Kidney tubule cell (primary cell): Measurements from ENCODE around the gene OR7C2.
"Not testable (repeated sequence)": the region's sequence is repeated elsewhere in the genome, so short reads cannot be mapped to it uniquely, and the experiment has no call there.

Source experiments
- DNase-seq: peaks from one replicate; pipeline ENCODE4 v3.0.0-alpha.2; 2018; ENCODE audit warnings: low spot score

OR7C2 gene

DNA sequence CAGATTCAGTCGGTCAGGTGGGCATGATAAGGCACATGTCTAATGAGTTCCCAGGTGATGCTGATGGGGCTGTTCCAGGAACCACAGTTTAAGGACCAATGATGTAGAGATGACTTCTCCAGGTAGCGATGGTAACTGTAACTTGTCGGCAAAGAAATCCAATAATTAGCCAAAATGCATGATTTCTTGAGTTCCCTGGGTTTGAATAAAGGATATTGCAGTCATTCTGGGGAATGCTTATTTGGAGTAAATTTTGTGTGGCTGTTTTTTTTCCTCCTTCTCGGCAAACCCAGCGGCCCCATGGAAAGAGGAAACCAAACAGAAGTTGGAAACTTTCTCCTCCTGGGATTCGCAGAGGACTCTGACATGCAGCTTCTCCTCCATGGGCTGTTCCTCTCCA, at the start of gene OR7C2:
Gene OR7C2, plus strand, starts transcription at position 301 of the 400 bp plus-strand sequence. Its CDS starts 0 bp downstream, at position 301.
- no peak for DNase-seq

DNA sequence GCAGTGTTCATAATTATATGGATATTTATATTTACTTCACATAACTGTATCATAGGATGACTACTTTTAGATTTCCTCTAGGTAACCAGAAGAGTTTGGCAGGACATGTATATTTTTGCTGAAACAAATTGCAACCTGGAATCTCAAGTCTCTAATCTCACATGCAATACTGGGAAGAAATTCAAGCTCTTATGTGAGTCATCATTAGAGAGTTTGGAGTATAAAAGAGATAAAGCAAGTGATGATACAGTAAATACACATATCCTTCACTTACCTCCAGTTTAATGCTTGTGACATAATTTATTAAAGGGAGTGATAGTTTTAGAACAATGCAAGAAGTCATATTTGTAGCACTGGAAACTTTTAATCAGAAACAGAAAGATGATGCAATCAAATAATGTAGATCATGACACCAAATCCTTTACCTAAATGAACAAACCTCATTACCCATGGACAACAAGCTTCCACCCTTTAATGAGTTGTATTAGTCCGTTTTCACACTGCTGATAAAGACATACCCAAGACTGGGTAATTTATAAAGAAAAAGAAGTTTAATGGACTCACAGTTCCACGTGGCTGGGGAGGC, 39.5 kb upstream of the OR7C2 start:
- no peak for DNase-seq

DNA sequence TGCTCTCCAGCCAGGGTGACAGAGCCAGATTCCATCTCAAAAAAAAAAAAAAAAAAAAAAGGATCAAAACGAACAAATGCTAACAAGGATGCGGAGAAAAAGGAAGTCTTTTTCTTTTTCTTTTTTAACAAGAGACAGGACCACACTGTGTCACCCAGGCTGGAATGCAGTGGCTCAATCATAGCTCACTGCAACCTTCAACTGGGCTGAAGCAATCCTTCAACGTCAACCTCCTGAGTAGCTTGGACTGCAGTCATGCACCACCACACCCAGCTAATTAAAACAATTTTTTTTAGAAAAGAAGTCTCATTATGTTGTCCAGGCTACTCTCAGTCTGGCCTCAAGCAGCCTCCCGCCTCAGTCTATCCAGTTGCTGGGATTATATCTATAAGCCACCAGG, 34.6 kb upstream of the OR7C2 start:
- no peak for DNase-seq

DNA sequence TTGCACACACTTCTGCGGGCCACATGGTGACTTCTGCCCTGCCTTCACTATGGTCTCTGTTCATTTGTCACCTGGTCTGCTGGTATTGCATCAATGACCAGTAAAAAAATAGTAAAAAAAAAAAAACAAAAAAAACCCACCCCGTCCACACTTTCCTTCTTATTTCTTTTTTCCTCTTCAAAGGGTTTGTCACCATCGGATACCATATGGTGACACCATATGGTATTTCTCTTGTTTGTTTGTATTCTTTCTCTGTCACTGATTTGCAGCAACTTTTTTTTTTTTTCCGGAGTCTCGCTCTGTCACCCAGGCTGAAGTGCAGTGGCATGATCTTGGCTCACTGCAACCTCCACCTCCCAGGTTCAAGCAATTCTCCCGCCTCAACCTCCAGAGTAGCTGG, 26.2 kb upstream of the OR7C2 start:
- DNase-seq: no peak

DNA sequence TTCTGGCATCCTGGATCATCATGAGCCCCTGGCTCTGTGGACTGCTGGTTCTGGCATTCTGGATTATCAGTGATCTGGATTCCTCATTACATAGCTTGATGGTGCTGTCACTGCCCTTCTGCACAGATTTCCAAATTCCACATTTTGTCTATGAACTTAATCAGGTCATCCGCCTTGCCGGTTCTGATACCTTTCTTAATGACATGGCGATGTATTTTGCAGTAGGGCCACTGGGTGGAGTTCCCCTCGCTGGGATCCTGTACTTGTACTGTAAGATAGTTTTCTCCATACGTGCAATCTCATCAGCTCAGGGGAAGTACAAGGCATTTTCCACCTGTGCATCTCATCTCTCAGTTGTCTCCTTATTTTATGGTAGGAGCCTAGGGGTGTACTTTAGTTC, 24.4 kb upstream of the OR7C2 start:
- no peak for DNase-seq

DNA sequence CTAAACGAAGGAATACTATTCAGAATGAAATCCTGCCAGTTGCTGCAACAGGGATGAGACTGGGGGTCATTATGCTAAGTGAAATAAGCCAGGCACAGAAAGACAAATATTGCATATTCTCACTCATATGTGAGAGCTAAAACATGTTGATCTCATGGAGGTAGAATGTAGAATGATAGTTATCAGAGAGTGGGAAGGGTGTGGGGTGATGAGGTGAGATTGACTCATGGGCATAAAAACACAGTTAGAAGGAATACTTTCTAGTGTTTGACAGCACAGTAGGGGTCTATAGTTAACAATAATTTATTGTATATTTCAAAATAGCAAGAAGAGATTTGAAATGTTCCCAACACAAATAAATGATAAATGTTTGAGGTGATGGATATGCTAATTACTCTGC, 7.8 kb upstream of the OR7C2 start:
- no peak for DNase-seq

DNA sequence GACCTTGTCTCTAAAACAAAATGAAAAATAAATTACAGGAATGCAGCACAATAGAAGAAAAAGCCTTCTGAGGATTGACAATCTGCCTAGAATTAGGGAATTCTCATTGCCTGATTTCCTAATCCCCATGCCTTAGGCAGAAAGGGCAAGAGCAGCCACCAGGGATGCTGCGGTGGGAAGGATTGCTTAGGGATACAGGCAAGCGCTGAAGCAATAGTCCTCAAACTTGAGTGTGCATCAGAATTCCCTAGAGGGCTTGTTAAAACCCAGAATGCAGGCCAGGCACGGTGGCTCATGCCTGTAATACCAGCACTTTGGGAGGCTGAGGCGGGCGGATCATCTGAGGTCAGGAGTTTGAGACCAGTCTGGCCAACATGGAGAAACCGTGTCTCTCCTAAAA, 1.0 kb upstream of the OR7C2 start:
- no peak for DNase-seq

DNA sequence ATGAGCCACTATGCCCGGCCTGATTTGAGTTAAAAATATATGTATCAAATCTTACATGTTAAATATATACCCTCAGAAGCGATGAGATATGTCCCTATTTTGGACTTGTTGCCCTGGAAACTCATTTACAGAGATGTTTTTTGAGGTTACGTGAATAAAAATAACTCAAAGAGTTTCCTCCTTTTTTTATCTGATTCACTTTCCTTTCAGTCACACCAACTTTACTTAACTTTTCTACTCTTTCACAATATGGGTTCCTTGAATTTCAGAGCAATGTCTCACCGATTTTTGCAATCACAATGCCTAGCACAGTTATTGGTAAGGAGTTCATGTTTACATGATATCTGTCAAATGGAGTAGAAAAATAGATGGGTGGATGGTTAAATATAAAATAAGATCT, 2.3 kb downstream of the OR7C2 start:
- DNase-seq: no peak

DNA sequence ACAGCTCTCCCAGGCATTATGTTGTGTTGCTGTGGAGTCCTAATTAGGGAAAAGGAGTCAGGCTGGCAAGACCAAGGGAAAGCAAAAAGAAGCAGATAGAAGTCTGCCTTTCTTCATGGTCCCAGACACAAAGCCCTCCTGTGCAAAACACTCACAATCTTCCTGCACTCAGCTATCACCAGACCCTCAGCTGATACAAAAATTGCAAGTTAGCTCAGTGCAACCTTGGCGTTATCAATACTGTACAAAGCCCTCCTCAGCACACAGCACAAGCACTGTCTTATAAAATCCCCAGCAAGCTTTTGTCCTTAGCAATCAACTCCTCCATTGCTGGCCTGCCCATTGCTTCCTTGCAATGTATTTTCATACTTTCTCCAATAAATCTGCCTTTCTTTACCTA, 3.2 kb downstream of the OR7C2 start:
- no peak for DNase-seq

DNA sequence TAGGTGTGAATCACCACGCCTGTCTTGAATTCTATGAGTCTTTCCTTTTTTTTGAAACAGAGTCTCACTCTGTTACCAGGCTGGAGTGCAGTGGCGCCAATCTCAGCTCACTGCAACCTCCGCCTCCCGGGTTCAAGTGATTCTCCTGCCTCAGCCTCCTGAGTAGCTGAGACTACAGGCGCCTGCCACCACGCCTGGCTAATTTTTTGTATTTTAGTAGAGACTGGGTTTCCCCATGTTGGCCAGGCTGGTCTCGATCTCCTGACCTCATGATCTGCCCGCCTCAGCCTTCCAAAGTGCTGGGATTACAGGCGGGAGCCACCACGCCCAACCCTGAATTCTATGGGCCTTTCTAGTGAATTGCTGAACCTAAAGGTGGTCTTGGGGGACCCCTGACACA, 8.1 kb downstream of the OR7C2 start:
- not testable (repeated sequence) for DNase-seq

DNA sequence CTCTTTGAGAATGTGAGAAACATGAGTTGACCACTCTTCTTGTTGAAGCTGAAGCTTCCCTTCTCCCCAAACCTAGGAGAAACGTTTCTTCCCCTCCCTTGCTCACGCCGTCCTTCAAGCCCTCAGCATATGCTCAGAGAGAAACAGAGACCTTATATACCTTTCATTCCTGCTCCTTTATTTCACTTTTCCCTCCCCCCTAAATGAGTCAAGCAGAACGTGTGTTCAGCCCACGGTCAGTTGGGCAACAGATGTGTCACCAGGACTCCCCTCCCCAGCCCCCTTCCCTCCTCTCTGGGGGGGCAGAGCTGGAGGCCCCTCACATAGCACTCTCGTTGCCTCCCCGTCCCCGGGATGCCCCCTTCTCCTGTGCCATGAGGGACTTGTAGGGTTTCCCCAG, 8.6 kb downstream of the OR7C2 start:
- no peak for DNase-seq

DNA sequence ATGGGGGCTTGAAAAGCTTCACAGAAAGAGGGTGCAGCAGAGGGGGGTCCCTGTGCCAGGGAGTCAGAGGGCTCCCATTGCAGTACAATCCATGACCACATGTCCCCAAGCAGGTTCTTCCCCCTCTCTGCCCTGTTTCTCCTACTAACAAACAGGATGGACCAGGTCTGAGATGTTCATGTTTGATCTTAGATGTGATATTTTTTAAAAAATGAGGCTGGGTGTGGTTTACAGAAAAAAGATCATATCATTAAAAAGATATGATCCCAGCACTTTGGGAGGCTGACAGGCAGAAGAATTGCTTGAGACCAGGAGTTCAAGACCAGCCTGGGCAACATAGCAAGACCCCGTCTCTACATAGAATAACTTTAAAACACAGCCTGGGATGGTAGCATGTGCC, 9.1 kb downstream of the OR7C2 start:
- DNase-seq: no peak

DNA sequence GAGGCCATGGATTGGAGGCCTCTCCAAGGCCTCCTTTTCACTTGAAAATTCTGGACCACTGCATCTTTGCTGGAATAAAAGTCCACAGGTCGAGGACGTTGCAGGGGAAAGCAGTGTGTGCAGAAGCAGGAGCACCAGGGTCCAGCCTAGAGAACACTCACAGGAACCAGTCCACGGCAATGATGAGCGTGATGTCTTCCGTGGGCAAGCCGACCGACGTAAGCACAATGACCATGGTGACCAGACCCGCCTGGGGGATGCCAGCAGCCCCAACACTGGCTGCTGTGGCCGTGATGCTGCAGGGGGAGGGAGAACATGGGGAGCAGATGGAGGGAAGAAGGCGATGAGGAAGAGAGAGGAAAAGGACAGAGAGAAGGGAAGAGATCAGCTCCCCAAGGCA, 11.5 kb downstream of the OR7C2 start:
- DNase-seq: no peak

DNA sequence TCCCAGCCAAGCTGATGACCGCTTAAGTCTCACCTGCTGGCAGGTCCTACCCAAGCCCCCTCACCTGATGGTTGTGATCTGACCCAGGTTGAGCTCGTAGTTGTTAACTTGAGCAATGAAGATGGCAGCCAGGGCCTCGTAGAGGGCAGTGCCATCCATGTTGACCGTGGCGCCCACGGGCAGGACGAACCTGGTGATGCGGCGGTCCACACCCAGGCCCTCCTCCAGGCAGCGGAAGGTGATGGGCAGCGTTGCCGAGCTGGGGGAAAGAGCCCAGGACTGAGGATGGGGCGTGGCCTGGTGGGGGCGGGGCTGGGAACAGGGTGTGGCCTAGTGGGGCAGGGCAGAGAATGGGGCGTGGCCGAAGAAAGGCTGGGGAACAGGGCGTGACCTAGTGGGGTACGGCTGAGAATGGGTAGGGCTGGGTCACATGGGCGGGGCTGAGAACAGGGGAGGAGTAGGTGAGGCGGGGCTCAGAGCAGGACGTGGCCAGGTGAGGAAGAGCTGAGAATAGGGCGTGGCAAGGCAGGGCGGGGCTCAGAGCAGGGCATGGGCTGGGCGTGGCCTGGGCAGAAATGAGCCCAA, 12.9 kb downstream of the OR7C2 start:
- no peak for DNase-seq

DNA sequence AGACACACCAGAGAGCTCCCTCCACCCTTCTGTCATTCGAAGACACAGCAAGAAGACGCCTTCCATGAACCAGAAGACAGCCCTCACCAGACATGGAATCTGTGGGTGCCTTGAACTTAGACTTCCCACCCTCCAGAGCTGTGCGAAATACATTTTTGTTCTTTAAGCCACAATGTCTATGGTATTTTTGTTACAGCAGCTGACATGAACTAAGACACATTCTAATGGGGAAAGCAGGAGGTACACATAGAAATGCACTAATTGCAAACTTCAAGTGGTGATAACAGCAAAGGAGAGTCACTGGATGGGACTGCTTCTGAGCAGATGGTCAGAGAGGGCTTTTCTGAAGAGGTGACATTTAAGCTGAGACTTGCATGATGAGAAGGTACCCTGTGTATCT, 16.2 kb downstream of the OR7C2 start:
- DNase-seq: no peak

DNA sequence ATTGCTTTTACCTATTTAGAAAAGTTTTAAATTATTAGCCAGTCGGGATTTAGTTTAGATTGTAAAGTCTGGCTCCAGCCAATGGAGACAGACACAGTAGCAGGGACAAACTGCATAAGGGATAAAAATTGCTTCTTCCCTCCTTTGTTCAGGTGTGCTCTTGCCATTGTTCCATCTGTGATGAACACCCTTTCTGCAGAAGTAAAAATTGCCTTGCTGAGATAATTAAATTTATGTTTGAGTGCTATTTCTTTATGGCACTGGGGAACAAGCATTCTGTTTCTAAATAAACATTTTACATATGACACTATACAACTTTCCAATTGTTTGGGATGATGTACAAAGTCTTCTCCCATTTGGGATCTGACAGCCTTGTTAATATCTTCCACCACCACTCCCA, 18.0 kb downstream of the OR7C2 start:
- no peak for DNase-seq

DNA sequence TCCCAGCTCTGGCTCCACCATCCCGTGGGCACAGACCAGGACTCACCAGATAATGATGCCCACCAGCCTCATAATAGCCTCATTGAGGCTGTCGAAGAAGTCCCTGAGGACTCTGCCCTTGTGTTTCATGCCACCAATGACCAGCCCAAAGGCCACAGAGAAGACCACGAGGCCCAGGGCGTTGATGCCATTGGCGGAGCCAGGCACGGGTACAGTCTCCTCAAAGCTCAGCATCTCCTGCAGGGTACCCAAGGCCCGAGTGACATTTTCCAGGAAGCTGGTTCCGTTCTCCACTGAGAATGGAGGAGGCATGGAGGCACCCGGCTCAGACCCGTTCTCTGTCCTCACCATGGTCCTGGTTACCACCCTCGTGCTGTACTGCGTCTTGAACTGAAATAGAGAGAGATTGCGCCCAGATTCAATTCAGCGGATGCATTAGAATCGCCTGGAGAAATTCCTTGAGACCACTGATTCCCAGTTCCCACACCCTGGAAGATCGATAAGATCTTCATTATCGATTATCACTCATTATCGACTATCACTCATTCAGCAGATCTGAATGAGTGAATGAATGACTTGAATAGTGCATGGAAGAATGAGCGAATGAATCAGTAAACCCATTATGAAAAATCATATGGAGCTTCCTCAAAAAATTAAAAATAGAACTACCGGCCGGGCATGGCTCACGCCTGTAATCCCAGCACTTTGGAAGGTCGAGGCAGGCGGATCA, 20.8 kb downstream of the OR7C2 start:
- no peak for DNase-seq

DNA sequence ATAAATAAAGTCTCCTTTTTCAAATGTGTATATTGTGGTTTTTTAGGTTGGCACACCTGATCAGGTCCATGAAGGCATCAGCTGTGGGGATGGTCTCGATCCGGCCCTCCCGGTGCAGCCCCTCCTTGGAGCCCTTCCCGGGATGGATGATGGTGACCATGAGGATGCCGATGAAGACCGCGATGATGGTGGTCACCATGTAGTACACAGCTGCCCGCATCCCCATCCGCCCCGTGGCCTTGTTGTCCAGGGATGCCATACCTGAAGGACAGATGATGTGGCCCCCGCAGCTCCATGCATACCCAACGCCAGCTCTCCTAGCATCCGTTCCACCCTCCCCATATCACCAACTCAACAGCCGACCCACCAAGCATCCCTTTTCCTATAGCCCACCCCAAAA, 27.0 kb downstream of the OR7C2 start:
- DNase-seq: no peak

DNA sequence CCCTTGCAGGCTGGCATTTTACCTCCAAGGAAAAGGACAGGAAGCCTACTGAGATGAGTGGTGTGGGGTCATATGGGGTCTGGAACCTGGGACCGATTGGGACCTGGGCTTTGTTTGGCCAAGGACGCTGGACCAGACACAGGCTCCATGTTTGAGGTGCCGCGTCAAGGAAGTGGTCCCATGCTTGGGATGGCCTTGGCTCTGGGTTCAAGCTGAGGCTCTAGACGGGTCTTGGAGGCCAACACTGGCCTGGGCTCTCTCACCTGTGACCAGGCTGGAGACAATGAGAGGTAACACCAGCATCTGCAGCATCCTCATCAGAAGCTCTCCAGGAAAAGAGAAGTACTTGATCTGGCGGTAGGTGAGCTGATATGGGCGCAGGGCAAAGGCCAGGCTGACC, 30.2 kb downstream of the OR7C2 start:
- no peak for DNase-seq

DNA sequence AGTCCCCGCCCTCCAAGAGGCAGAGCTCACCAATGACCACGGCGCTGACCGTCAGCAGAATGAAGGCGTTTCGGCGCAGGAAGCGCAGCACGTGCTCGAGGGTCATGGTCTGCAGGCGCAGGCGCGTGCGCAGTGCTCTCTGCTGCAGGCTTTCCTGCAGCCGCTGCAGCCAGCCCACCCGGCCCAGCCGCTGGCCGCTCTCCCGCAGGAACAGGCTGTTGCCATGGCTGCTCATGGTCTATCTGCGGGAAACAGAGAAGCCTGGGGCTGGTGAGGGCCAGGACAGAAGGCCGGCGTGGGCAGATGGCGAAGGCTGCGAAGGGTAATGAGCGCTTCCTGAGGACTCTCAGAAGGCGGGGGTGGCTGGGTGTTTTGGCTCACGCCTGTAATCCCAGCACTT, 31.4 kb downstream of the OR7C2 start:
- DNase-seq: no peak

DNA sequence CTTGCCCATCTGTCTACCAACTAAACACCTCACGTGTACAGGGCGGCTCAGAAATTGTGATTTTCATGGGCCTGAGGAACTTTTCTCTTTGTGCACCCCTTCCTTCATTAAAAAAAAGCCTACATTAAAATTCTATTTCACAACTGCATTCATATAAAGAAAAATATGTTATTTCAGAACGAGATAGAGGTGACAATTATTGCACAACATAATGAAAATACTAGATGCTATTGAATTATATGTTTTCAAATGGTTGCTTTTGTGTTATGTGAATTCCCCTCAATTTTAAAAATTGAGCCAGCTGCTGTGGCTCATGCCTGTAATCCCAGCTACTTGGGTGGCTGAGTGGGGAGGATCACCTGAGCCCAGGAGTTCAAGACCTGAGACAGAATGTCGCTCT, 33.2 kb downstream of the OR7C2 start:
- no peak for DNase-seq

DNA sequence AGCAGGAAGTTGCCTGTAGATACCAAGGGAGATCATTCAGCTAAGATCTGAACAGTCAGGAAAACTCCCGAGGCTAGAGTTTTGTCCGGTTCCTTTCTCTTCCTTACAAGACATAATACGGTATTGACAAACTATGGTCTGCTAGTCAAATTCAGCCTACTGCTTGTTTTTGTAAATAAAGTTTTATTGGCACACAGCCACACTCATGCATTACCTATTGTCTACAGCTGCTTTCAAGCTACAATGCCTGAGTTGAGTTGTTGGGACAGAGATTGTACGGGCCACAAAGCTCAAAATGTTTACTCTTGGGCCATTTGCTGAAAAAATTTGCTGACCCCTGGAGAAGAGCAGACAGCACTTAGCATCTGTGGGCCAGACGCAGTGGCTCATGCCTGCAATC, 35.8 kb downstream of the OR7C2 start:
- DNase-seq: no peak

DNA sequence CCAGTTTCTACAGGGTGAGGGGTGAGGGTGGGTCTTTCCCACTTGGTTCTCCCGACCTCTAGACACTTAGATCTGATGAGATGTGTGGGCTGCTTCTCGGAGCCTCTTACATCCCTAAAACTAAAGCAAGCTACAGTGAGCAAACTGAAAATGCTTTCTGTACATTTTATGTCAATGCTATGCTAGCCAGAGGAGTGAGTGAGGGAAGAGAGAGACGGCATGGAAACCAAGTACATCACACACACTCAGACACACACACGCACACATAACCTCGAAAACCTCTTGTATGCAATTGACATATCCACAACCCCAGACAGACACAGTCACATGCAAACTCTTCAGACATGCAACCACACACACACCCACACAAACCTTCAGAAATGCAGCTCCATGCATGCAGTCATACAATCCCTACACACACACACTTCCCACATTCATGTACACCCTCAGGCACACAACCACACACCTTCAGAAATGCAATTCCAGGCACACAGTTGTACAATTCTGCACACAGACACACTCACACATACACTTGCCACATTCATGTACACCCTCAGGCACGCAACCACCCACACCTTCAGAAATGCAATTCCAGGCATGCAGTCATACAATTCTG, 37.0 kb downstream of the OR7C2 start:
- DNase-seq: no peak
